ENCODE results near the gene LRRC57. TPM values are rescaled to one million over a fixed set of nuclear protein-coding genes. Genes with fewer than 3 reads are reported as not detected.

Gene LRRC57
- total and polyA plus RNA-seq, 2 of the 13 experiments (the other 11 are each of a cell fraction or from before 2014, with no cell fraction given) = 5.8 to 14.8 TPM

GRCh38 chr15:42548249-42549031, at the start of gene LRRC57, which contains the start of gene HAUS2 (continued):
- TF ChIP-seq, protein P1, sequence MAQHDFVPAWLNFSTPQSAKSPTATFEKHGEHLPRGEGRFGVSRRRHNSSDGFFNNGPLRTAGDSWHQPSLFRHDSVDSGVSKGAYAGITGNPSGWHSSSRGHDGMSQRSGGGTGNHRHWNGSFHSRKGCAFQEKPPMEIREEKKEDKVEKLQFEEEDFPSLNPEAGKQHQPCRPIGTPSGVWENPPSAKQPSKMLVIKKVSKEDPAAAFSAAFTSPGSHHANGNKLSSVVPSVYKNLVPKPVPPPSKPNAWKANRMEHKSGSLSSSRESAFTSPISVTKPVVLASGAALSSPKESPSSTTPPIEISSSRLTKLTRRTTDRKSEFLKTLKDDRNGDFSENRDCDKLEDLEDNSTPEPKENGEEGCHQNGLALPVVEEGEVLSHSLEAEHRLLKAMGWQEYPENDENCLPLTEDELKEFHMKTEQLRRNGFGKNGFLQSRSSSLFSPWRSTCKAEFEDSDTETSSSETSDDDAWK (CRISPR knock-in tag; IDR thresholded peaks at IDR 0.05) = no peak
- TF ChIP-seq ZNF337 (CRISPR knock-in tag; IDR thresholded peaks at IDR 0.05; ENCODE audit: borderline replicate concordance, low read depth) (no peak; the same call in 1 of the 2 replicates), WIZ (CRISPR knock-in tag; IDR thresholded peaks at IDR 0.05) (peak; percentile 95), ZC3H4 (CRISPR knock-in tag; IDR thresholded peaks at IDR 0.05; ENCODE audit: borderline replicate concordance) (no peak), FIP1L1 (IDR thresholded peaks at IDR 0.05; ENCODE audit: borderline replicate concordance, insufficient read depth, low read depth, low read length) (no peak), SATB2 (CRISPR knock-in tag; IDR thresholded peaks at IDR 0.05) (no peak), ZNF879 (CRISPR knock-in tag; IDR thresholded peaks at IDR 0.05) (no peak; the same call in 1 of the 2 replicates), TRIM24 (CRISPR knock-in tag; IDR thresholded peaks at IDR 0.05) (no peak), AGO1 (IDR thresholded peaks at IDR 0.05; ENCODE audit: low read depth, low read length, poor library complexity, severe bottlenecking) (peak; percentile 78), CHD2 (IDR thresholded peaks at IDR 0.05; ENCODE audit: low read depth, low read length) (peak; percentile 32; the same call in 1 of the 2 replicates), ZNF234 (CRISPR knock-in tag; conservative IDR thresholded peaks at IDR 0.05) (0 out of 2 replicates have a peak, but pooled peaks have one; percentile 53), MEIS2 (CRISPR knock-in tag; IDR thresholded peaks at IDR 0.05) (no peak), DBP (CRISPR knock-in tag; IDR thresholded peaks at IDR 0.05; ENCODE audit: not compliant biosample characterization) (no peak), KLF13 (CRISPR knock-in tag; IDR thresholded peaks at IDR 0.05) (no peak), FOXA1 (IDR thresholded peaks at IDR 0.05) (no peak), FOXA1 (CRISPR knock-in tag; IDR thresholded peaks at IDR 0.05) (0 out of 2 replicates have a peak, but pooled peaks have one; percentile 8), THAP11 (CRISPR knock-in tag; IDR thresholded peaks at IDR 0.05) (peak; percentile 88), ZNF703 (CRISPR knock-in tag; IDR thresholded peaks at IDR 0.05; ENCODE audit: borderline replicate concordance) (peak; percentile 52; the same call in 1 of the 2 replicates), TERF1 (CRISPR knock-in tag; IDR thresholded peaks at IDR 0.05) (no peak), ZNF782 (CRISPR knock-in tag; IDR thresholded peaks at IDR 0.05; ENCODE audit: borderline replicate concordance) (peak; percentile 77; the same call in 1 of the 2 replicates), MATR3 (CRISPR knock-in tag; IDR thresholded peaks at IDR 0.05) (no peak), ZNF605 (CRISPR knock-in tag; IDR thresholded peaks at IDR 0.05) (peak; percentile 87)
- TF ChIP-seq, protein P2, sequence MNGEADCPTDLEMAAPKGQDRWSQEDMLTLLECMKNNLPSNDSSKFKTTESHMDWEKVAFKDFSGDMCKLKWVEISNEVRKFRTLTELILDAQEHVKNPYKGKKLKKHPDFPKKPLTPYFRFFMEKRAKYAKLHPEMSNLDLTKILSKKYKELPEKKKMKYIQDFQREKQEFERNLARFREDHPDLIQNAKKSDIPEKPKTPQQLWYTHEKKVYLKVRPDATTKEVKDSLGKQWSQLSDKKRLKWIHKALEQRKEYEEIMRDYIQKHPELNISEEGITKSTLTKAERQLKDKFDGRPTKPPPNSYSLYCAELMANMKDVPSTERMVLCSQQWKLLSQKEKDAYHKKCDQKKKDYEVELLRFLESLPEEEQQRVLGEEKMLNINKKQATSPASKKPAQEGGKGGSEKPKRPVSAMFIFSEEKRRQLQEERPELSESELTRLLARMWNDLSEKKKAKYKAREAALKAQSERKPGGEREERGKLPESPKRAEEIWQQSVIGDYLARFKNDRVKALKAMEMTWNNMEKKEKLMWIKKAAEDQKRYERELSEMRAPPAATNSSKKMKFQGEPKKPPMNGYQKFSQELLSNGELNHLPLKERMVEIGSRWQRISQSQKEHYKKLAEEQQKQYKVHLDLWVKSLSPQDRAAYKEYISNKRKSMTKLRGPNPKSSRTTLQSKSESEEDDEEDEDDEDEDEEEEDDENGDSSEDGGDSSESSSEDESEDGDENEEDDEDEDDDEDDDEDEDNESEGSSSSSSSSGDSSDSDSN (CRISPR knock-in tag; IDR thresholded peaks at IDR 0.05) = peak; percentile 98

All from HepG2 (cell line).